HG03095 (cell line): ENCODE data around the gene ROR1.
"Not testable (repeated sequence)": the region's sequence is repeated elsewhere in the genome, so short reads cannot be mapped to it uniquely, and the experiment has no call there.

ENCODE experiments used
- ATAC-seq: cut with Tn5 transposase; IDR thresholded peaks from one replicate; pipeline ENCODE4 v1.9.1; 2021; ENCODE audit warnings: moderate library complexity; ENCODE audit not compliant: unreplicated experiment

Gene ROR1

GRCh38 chr1:63758791-63759190 is 15.0 kb upstream of the ROR1 start:
- ATAC-seq = no peak

- ATAC-seq = no peak
These were observed 14.0 kb upstream of the ROR1 start for GRCh38 chr1:63759778-63760177.

- no peak for ATAC-seq
These were observed 3.4 kb upstream of the ROR1 start for GRCh38 chr1:63770381-63770780.

GRCh38 chr1:63772201-63772600 is 1.6 kb upstream of the ROR1 start:
- ATAC-seq = no peak

GRCh38 chr1:63772876-63773275 is 941 bp upstream of the ROR1 start:
- no peak for ATAC-seq

- ATAC-seq = no peak
These were observed 362 bp upstream of the ROR1 start for GRCh38 chr1:63773496-63773814.

- no peak for ATAC-seq
These were observed 1.0 kb downstream of the ROR1 start for GRCh38 chr1:63774617-63775417.

GRCh38 chr1:63775418-63776127 is 1.8 kb downstream of the ROR1 start:
- no peak for ATAC-seq

- no peak for ATAC-seq
These were observed 3.5 kb downstream of the ROR1 start for GRCh38 chr1:63777286-63777685.

- no peak for ATAC-seq
These were observed 4.4 kb downstream of the ROR1 start for GRCh38 chr1:63777965-63778880.

GRCh38 chr1:63779338-63780211 is 5.8 kb downstream of the ROR1 start:
- no peak for ATAC-seq

GRCh38 chr1:63780565-63780964 is 6.7 kb downstream of the ROR1 start:
- ATAC-seq = no peak

GRCh38 chr1:63782982-63783381 is 9.2 kb downstream of the ROR1 start:
- no peak for ATAC-seq

- ATAC-seq = no peak
These were observed 10.3 kb downstream of the ROR1 start for GRCh38 chr1:63784083-63784482.

GRCh38 chr1:63784489-63785390 is 10.9 kb downstream of the ROR1 start:
- no peak for ATAC-seq

- ATAC-seq = not testable (repeated sequence)
These were observed 13.5 kb downstream of the ROR1 start for GRCh38 chr1:63787270-63787669.

GRCh38 chr1:63787875-63788274 is 14.1 kb downstream of the ROR1 start:
- no peak for ATAC-seq

GRCh38 chr1:63789856-63790605 is 16.2 kb downstream of the ROR1 start:
- no peak for ATAC-seq

GRCh38 chr1:63790989-63791388 is 17.2 kb downstream of the ROR1 start:
- ATAC-seq = no peak
